GM13976 (cell line): ENCODE data around the gene SH3BGR.

ENCODE experiments used
- DNase-seq: peaks from one replicate; pipeline ENCODE4 v3.0.0; 2012; ENCODE audit warnings: low spot score
- in situ Hi-C: fragments of 300-500 bp; cut with MboI; formaldehyde crosslinking; loops from one replicate; pipeline ENCODE4 v1.12.0; 2022; ENCODE audit warnings: low sequenced_read_pairs, mixed read lengths, inconsistent platforms; ENCODE audit not compliant: unreplicated experiment
- TF ChIP-seq, protein P1 (sequence below): IDR thresholded peaks from 2 replicates; pipeline ENCODE4 v1.5.1; 2012; ENCODE audit warnings: borderline replicate concordance, mild to moderate bottlenecking; ENCODE audit not compliant: insufficient read depth; ENCODE audit errors: extremely low read depth, missing control alignments, control extremely low read depth

SH3BGR gene

DNA sequence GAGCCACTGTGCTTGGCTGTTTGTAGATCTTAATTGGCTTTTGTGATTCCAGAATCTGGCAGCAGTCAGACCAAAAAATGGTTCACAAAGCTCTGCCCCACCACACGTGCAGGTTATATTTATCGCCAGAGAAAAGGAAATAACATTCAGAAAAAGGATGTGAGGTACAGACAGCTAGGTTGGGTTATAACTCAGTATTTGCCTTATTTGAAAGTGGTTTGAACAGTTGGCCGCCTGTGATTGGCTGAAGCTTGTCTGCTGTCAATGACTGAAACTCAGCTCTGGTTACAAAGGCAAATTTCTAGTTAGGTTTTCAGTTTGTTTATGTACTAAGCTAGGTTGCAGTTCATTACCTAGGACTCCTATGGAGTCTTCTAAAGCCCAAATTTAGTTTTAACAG, 9.6 kb downstream of the SH3BGR start:
- TF ChIP-seq, protein P1, sequence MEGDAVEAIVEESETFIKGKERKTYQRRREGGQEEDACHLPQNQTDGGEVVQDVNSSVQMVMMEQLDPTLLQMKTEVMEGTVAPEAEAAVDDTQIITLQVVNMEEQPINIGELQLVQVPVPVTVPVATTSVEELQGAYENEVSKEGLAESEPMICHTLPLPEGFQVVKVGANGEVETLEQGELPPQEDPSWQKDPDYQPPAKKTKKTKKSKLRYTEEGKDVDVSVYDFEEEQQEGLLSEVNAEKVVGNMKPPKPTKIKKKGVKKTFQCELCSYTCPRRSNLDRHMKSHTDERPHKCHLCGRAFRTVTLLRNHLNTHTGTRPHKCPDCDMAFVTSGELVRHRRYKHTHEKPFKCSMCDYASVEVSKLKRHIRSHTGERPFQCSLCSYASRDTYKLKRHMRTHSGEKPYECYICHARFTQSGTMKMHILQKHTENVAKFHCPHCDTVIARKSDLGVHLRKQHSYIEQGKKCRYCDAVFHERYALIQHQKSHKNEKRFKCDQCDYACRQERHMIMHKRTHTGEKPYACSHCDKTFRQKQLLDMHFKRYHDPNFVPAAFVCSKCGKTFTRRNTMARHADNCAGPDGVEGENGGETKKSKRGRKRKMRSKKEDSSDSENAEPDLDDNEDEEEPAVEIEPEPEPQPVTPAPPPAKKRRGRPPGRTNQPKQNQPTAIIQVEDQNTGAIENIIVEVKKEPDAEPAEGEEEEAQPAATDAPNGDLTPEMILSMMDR, result no peak
- in situ Hi-C loops, result no loop called here
- DNase-seq, result no peak

DNA sequence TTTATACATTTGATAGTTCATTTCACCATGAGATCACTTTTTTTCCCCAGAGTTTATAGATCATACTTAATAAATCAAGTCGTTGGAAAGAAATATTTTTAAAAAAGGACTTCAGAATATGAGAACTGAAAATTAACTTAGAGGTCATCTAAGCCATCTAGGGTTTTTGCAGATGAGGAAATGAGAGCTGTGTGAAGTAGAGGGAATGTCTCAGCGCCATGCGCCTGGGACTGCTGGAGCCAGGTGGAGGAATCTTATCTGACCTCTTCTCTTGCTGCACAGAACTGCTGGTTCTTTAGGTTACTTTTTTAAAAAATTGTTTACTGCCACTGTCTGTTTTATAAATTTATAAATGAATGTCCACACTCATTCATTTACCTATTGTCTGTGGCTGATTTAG, 11.5 kb downstream of the SH3BGR start:
- TF ChIP-seq, protein P1, result no peak
- in situ Hi-C loops, result no loop called here
- no peak for DNase-seq

DNA sequence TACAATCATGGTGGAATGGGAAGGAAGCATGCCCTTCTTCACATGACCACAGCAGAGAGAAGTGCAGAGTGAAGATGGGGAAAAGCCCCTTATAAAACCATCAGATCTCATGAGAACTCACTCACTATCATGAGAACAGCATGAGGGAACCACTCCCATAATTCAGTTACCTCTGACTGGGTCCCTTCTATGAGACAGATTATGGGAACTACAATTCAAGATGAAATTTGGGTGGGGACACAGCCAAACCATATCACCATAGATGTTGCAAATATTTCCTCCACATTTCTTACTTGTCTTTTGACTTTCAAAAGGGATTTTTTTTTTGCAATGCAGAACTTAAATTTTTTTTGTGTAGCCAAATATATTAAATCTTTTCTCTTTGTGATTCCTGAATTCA, 14.8 kb downstream of the SH3BGR start:
- TF ChIP-seq, protein P1, result no peak
- DNase-seq, result no peak
- in situ Hi-C loops, result no loop called here

DNA sequence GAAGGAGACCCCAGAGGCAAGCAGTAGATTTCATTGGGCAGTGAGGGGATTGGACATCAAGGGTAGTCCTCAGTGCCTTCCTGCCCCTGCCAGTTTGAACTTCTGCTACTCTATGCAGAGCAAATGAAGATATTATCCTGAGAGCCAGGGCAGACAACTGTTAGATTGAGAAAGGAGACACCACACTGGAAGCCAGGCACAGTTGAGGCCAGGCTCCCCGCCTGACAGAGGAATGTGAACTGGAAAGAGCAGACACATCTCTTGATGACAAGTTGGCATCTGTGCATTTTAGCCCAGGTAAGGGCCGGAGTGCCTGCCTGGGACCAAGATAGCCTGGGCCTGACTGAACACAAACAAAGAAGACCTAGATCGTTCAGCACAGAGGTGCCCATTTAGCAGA, 16.0 kb downstream of the SH3BGR start:
- in situ Hi-C loops, result no loop called here
- TF ChIP-seq, protein P1, result no peak
- DNase-seq, result no peak

DNA sequence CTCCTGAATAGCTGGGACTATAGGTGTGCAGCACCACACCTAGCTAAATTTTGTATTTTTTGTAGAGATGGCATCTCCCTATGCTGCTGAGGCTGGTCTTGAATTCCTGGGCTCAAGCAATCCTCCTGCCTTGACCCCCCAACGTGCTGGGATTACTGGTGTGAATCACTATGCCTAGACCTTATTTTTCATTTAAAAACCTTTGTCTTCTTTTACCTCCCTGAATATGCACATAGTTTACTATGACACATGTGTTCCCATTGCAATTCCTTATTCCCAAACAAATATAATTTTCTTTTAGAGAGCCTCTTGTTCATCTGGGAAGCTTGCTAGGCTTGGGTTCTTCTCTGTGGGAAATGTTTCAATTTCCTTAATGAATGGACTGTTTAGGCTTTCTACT, 16.8 kb downstream of the SH3BGR start:
- in situ Hi-C loops, result no loop called here
- TF ChIP-seq, protein P1, result no peak
- DNase-seq, result no peak

DNA sequence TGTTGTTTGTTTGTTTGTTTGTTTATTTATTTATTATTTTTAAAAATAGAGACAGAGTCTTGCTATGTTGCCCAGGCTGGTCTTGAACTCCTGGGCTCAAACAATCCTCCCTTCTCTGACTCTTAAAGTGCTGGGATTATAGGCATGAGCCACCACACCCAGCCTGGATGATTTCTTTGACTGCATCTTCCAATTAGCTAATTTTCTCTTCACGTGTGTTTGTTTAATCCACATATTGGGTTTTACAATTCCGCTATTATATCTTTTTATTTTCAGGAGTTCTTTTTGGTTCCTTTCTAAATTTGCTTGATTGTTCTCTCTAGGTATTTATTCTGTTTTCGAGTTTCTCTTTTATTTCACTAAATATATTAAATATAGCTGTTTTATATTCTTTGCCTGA, 19.8 kb downstream of the SH3BGR start:
- TF ChIP-seq, protein P1, result no peak
- in situ Hi-C loops, result no loop called here
- no peak for DNase-seq

DNA sequence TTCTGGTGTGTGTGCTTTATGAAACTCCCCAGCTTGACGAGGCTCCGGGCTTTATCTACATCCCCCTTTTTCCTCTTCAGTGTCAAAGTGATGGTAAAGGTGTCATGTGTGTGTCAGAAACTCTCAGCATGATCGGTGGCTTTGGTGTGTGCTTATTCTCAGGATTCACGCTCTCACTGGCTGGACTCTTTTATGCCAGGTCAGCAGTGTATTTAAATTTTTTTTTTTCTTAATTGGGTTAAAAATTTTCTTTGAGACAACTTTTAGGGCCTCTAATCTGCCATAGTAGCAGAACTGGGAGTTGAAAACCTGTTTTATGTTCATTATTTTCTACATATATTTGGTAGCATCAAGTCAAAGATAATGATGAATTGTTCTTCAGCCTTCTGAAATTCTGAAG, 21.0 kb downstream of the SH3BGR start:
- no peak for DNase-seq
- in situ Hi-C loops, result no loop called here
- TF ChIP-seq, protein P1, result no peak
